Nephron progenitor cell (in vitro differentiated cells): Measurements from ENCODE around the gene ACIN1.

Experiments used
- DNase-seq: peaks from one replicate; pipeline ENCODE4 v3.0.0; 2021
- H3K27ac Mint-ChIP-seq: 2 replicates; pipeline ENCODE4 v1.8.0; 2021; ENCODE audit warnings: mild to moderate bottlenecking, moderate library complexity, mixed read lengths
- H3K27me3 Mint-ChIP-seq: 2 replicates; pipeline ENCODE4 v1.8.0; 2021; ENCODE audit warnings: mild to moderate bottlenecking, low read depth, mixed read lengths; ENCODE audit not compliant: poor library complexity
- H3K36me3 Mint-ChIP-seq: 2 replicates; pipeline ENCODE4 v1.8.0; 2021; ENCODE audit warnings: low read depth, mixed read lengths
- H3K4me1 Mint-ChIP-seq: 2 replicates; pipeline ENCODE4 v1.8.0; 2021; ENCODE audit warnings: mixed read lengths
- H3K4me3 Mint-ChIP-seq: 2 replicates; pipeline ENCODE4 v1.8.0; 2021; ENCODE audit warnings: mild to moderate bottlenecking, moderate library complexity, mixed read lengths
- H3K9me3 Mint-ChIP-seq: 2 replicates; pipeline ENCODE4 v1.8.0; 2021; ENCODE audit warnings: mild to moderate bottlenecking, moderate library complexity, mixed read lengths
- CTCF ChIP-seq: fragments of 200-600 bp; sonication (generic); IDR thresholded peaks from 2 replicates; pipeline ENCODE4 v1.5.0; 2021; ENCODE audit warnings: antibody characterized with exemption

ACIN1 gene

GRCh38 chr14:23043754-23044153 is 51.2 kb downstream of the ACIN1 start:
- peaks cover 3% of the 10 kb centered on the region for H3K9me3 Mint-ChIP-seq
- no peak overlapping the region for H3K4me3 Mint-ChIP-seq
- H3K27ac Mint-ChIP-seq = peak overlapping the region; percentile 81
- no peak for TF ChIP-seq CTCF
- peaks cover 53% of the 10 kb centered on the region for H3K4me1 Mint-ChIP-seq
- peaks cover 15% of the 10 kb centered on the region for H3K36me3 Mint-ChIP-seq
- peaks cover 13% of the 10 kb centered on the region for H3K27me3 Mint-ChIP-seq
- DNase-seq = no peak

- H3K9me3 Mint-ChIP-seq = peaks cover 3% of the 10 kb centered on the region
- peaks cover 13% of the 10 kb centered on the region for H3K27me3 Mint-ChIP-seq
- peaks cover 9% of the 10 kb centered on the region for H3K36me3 Mint-ChIP-seq
- H3K4me1 Mint-ChIP-seq = peaks cover 59% of the 10 kb centered on the region
- H3K27ac Mint-ChIP-seq = no peak overlapping the region
- DNase-seq = no peak
- H3K4me3 Mint-ChIP-seq = no peak overlapping the region
- no peak for TF ChIP-seq CTCF
These were observed 51.8 kb downstream of the ACIN1 start for GRCh38 chr14:23043145-23043544.

GRCh38 chr14:23042162-23042965 is 52.6 kb downstream of the ACIN1 start, which contains the start of gene PSMB11:
PSMB11 (plus strand) TSS chr14:23042212; CDS start chr14:23042226, 14 bp downstream.
- TF ChIP-seq CTCF = no peak
- Mint-ChIP-seq H3K9me3 (no peaks in the 10 kb centered on the region), H3K4me3 (no peak within 1 kb of the TSS), H3K4me1 (peaks cover 54% of the 10 kb centered on the region), H3K36me3 (peaks cover 4% of the 10 kb centered on the region), H3K27ac (peak within 1 kb of the TSS; percentile 42), H3K27me3 (peaks cover 10% of the 10 kb centered on the region)
- no peak for DNase-seq

GRCh38 chr14:23041729-23042128 is 53.2 kb downstream of the ACIN1 start:
- H3K27me3 Mint-ChIP-seq = peaks cover 10% of the 10 kb centered on the region
- DNase-seq = no peak
- H3K4me1 Mint-ChIP-seq = peaks cover 48% of the 10 kb centered on the region
- H3K27ac Mint-ChIP-seq = no peak overlapping the region
- H3K4me3 Mint-ChIP-seq = no peak overlapping the region
- no peaks in the 10 kb centered on the region for H3K36me3 Mint-ChIP-seq
- H3K9me3 Mint-ChIP-seq = no peaks in the 10 kb centered on the region
- no peak for TF ChIP-seq CTCF

- Mint-ChIP-seq H3K27ac (no peak overlapping the region), H3K4me1 (peaks cover 44% of the 10 kb centered on the region), H3K4me3 (no peak overlapping the region), H3K36me3 (no peaks in the 10 kb centered on the region), H3K27me3 (peaks cover 10% of the 10 kb centered on the region), H3K9me3 (no peaks in the 10 kb centered on the region)
- no peak for TF ChIP-seq CTCF
- no peak for DNase-seq
These were observed 54.8 kb downstream of the ACIN1 start for GRCh38 chr14:23040100-23040499.
